ENCODE data around the gene DOCK4.

DNA sequence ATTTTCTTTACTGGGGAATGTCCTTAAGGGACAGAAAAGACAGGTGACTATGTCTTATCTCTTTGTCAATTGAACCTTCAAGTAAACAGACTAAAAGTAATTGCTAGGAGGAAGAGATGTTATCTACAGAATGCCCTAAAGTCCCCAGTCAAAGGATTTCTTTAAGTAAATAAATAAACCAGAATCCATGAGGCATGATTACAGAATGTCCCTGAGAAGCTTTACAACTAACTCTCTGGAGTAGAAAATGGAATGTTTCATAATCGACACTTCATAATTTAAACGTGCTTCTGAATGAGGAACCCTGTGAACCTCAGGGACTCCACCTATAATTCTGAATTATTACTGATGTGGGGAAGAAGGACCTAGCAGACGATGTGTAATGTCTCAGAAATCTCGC, 456.0 kb downstream of the DOCK4 start:
- TF ChIP-seq, protein P1, sequence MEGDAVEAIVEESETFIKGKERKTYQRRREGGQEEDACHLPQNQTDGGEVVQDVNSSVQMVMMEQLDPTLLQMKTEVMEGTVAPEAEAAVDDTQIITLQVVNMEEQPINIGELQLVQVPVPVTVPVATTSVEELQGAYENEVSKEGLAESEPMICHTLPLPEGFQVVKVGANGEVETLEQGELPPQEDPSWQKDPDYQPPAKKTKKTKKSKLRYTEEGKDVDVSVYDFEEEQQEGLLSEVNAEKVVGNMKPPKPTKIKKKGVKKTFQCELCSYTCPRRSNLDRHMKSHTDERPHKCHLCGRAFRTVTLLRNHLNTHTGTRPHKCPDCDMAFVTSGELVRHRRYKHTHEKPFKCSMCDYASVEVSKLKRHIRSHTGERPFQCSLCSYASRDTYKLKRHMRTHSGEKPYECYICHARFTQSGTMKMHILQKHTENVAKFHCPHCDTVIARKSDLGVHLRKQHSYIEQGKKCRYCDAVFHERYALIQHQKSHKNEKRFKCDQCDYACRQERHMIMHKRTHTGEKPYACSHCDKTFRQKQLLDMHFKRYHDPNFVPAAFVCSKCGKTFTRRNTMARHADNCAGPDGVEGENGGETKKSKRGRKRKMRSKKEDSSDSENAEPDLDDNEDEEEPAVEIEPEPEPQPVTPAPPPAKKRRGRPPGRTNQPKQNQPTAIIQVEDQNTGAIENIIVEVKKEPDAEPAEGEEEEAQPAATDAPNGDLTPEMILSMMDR (IDR thresholded peaks at IDR 0.05), result no peak
- no peak for TF ChIP-seq POLR2A (IDR thresholded peaks at IDR 0.05)

All from testis (tissue), 2 donors.